HG02885 (cell line): ENCODE results near the gene R3HDM2.

ENCODE experiments used
- ATAC-seq: cut with Tn5 transposase; IDR thresholded peaks from one replicate; pipeline ENCODE4 v1.9.1; 2021; ENCODE audit warnings: mild to moderate bottlenecking; ENCODE audit not compliant: unreplicated experiment, poor library complexity

The R3HDM2 gene

DNA sequence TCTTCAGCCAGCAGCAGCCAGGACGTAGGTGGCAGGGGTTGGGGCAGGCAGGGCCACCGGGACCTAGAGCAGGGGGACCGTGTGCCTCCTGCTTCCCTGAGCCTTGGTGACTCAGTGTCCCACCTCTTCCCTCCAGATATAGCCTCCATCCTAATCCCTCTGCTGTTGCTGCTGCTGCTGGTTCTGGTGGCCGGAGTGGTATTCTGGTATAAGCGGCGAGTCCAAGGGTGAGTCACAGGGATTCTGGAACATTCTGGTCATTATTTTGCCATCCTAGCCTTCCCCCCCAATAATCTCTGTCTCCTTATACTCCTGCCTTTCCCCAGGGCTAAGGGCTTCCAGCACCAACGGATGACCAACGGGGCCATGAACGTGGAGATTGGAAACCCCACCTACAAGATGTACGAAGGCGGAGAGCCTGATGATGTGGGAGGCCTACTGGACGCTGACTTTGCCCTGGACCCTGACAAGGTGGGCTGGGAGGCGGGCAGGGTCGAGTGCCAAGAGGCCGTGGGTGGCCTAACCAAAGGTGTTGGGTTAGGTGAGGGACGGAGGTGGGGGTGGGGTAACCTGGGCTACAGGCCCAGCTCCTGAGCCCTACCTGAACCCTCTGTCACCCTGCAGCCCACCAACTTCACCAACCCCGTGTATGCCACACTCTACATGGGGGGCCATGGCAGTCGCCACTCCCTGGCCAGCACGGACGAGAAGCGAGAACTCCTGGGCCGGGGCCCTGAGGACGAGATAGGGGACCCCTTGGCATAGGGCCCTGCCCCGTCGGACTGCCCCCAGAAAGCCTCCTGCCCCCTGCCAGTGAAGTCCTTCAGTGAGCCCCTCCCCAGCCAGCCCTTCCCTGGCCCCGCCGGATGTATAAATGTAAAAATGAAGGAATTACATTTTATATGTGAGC, 218.8 kb downstream of the R3HDM2 start:
- no peak for ATAC-seq

DNA sequence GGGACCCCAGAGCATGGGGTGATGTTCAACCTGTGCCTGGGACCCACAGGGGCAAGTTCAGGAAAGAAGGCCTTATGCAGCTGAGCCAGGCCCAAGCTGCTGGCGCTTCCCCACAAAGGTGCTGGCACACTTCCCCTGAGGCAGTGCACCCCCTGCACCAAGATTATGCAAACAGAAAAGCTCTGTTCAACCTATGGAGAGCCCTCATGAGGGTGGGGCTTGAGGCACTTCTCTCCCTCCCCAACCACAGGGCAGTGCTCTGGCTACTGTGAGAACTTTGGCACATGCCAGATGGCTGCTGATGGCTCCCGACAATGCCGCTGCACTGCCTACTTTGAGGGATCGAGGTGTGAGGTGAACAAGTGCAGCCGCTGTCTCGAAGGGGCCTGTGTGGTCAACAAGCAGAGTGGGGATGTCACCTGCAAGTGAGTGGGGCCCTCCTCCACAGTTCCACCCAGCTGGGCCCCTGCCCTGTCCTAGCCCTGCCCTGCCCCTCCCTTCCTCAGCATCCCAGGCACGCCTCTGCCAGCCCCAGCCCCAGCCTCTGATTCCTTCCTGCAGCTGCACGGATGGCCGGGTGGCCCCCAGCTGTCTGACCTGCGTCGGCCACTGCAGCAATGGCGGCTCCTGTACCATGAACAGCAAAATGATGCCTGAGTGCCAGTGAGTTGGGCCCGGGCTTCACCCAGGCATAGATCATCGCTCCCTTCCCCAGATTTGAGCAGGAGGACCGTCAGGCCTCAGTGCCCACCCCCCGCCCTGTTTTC, 219.7 kb downstream of the R3HDM2 start:
- ATAC-seq: no peak

DNA sequence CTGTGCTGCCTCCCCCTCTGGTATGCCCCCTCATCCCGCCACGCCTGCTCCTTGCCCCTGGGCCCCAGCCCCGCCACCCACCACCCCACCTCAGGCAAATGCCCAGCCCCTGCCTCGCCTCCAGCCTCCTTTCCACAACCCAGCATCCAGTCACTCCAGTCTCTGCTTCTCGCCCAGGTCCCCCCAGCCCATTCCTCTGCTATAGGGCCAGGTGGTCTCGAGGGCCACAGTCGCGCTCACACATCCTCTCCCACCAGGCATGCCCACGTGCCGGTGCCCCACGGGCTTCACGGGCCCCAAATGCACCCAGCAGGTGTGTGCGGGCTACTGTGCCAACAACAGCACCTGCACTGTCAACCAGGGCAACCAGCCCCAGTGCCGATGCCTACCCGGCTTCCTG, 220.4 kb downstream of the R3HDM2 start:
- ATAC-seq: no peak

DNA sequence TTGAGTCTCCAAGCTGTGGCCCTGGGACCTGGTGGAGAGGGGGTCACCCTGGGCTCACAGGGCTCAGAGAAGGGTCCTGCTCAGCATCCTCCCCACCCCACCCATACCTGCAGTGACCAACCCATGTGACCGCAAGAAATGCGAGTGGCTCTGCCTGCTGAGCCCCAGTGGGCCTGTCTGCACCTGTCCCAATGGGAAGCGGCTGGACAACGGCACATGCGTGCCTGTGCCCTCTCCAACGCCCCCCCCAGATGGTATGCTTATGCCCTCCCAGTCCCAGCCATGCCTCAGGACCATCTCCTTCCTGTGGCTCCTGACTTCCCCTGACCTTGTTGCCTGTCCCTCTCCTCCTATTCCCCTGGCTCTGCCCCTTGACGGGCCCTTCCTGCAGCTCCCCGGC, 220.9 kb downstream of the R3HDM2 start:
- ATAC-seq: no peak

DNA sequence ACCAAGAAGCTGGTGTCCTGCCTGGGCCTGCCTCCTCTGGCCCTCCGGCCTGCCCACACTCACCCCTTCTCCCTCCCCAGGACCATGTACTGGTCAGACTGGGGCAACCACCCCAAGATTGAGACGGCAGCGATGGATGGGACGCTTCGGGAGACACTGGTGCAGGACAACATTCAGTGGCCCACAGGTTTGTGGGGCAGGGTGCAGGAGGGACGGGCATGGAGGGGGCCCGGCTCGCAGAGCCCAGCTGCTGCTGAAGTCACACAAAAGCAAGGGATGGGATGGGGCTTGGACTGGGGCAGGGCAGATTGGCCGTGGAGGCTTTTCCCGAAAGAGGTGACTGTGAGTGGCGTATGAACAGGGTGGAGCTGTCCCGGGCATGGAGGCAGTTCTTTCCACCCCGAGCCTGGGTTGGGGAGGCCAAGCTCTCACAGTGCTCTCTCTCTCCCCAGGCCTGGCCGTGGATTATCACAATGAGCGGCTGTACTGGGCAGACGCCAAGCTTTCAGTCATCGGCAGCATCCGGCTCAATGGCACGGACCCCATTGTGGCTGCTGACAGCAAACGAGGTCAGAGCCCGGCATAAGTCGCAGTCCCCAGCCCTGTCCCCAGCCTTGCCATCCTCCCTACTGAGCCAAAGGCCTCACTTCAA, 222.1 kb downstream of the R3HDM2 start:
- no peak for ATAC-seq

DNA sequence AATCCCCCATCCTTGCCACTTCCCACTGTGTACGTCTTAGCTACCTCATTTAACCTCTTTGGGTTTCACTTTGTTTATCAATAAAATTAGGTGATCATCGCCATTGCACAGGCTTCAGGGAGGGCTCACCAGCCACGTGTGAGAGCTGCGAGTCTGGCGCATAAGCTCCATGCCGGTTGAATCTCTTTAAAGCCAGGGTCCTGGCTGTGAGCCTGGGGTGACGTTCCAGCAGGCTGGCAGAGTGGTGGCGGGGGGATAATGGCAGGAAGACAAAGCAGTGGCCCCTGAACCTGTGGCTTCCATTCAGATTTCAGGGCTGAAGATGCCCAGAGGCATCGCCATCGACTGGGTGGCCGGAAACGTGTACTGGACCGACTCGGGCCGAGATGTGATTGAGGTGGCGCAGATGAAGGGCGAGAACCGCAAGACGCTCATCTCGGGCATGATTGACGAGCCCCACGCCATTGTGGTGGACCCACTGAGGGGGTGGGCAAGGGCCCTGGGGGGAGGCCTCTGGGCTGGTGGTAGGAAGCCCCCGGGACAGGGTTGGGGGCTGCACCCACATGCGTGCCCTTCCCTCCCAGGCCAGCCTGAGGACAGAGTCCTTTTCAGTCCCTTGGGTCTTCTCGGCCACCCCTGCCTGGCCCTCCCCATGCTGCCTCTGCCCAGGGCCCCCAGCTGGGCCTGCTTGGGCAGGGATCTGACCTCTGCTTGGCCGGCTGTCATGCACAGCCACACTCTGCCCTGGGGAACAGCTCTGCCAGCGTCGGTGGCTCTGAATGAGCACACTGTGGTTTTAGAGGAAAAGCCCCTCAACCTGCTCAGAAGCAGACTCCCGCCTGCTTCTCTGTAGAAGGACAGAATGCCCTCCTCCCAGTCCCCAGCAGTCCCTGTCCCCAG, 222.9 kb downstream of the R3HDM2 start:
- no peak for ATAC-seq

DNA sequence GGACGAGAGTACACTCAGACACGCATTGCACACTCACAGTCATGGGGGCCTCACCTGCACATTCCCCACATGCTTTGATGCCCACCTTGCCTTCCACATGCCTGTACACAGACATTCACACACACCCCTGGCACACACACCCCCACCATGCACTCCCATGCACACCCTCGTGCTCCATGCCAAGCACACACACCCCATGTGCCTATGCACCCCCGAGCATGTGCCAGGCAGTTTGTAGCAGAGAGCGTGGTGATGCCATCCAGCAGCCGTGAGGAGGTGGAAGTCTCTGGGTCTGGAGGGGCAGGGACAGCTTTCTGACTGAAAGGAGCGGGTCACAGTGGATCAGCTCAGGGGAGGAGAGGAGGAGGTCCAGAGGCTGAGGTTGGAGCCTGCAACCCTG, 224.9 kb downstream of the R3HDM2 start:
- no peak for ATAC-seq

DNA sequence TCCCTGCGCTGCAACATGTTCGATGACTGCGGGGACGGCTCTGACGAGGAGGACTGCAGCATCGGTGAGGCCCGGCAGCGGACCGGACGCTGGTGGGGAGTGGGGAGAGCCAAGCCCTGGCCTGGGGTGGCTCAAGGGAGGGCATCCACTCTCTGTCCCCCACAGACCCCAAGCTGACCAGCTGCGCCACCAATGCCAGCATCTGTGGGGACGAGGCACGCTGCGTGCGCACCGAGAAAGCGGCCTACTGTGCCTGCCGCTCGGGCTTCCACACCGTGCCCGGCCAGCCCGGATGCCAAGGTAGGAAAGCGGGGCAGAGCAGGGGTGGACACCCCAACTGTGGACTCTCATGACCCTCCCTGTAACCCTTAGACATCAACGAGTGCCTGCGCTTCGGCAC, 225.7 kb downstream of the R3HDM2 start:
- ATAC-seq: no peak

DNA sequence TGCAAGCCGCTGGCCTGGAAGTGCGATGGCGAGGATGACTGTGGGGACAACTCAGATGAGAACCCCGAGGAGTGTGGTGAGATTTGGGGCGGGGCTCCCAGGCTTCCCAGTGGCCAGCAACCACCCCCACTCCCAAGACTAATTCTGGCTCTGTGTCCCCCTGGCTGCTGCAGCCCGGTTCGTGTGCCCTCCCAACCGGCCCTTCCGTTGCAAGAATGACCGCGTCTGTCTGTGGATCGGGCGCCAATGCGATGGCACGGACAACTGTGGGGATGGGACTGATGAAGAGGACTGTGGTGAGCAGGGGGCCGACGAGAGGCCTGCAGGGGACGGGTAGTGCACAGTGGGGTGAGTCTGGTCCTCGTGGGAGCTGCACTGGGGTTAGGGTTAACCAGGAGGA, 226.4 kb downstream of the R3HDM2 start:
- no peak for ATAC-seq

DNA sequence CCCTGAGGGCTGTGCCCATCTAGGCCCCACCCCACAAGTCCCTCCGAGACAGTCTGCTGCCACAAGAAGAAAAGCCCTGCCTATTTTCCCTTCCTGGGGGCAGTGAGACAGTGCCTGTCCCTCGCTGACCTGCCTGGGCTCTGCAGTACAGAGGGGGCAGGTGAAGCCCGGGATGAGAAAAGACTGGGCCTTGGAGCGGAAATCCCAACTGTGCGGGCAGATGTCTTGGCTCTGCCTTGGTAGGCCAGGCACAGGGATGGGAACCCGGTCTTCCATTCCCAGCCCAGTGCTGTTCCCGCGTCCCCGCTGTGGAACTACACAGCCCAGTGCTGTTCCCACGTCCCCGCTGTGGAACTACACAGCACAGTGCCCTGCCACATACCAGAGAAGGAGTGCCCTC, 227.1 kb downstream of the R3HDM2 start:
- no peak for ATAC-seq
